ENCODE data around the gene PYCARD. TPM values are rescaled to one million over a fixed set of nuclear protein-coding genes. Genes with fewer than 3 reads are reported as not detected.

Gene PYCARD
- total and polyA plus RNA-seq, 2 experiments from 2014 or later, result 24.3 to 28.1 TPM

GRCh38 chr16:31224092-31224955, 21.8 kb upstream of the PYCARD start:
- Histone ChIP-seq H3K36me3 (ENCODE audit: low read depth) (no peaks in the 10 kb centered on the region), H3K27ac (no peak overlapping the region), H3F3A (ENCODE audit: insufficient read depth) (no peaks in the 10 kb centered on the region), H3K9ac (no peak overlapping the region), H3K4me2 (ENCODE audit: unreplicated experiment) (no peak overlapping the region), H3K27me3 (replicated peaks; ENCODE audit: insufficient read depth) (no peaks in the 10 kb centered on the region), H3K79me2 (ENCODE audit: insufficient read depth) (no peaks in the 10 kb centered on the region), H3K9me3 (ENCODE audit: low read depth) (no peaks in the 10 kb centered on the region), H4K20me1 (ENCODE audit: insufficient read depth) (no peaks in the 10 kb centered on the region), H3K9me2 (ENCODE audit: insufficient read depth) (no peaks in the 10 kb centered on the region), H3K4me1 (ENCODE audit: insufficient read depth) (no peaks in the 10 kb centered on the region), H2AFZ (no peak overlapping the region), H3K4me3 (no peak overlapping the region)
- in situ Hi-C loops (cut with MboI), result loop anchor here (10.0 to 25.0 kb wide), 2 partner anchors 200 to 488 kb away; partner anchors contain the start of gene COX6A2
- 59 to 63% methylated on average over 33 to 80 of the region's 80 CpGs for WGBS, 2 experiments (ENCODE audit: low coverage in 1 of 2, low lambda C conversion rate in 2 of 2, missing lambda C conversion rate in 2 of 2)
- no peak for DNase-seq
- TF ChIP-seq EZH2 (IDR thresholded peaks at IDR 0.05; ENCODE audit: insufficient read depth, poor library complexity, severe bottlenecking) (no peak), EZH2phosphoT487 (IDR thresholded peaks at IDR 0.05; ENCODE audit: insufficient read depth, low read depth) (no peak)

- WGBS, 2 experiments (ENCODE audit: low coverage in 1 of 2, low lambda C conversion rate in 2 of 2, missing lambda C conversion rate in 2 of 2), result 62 to 65% methylated on average over 5 of the region's 5 CpGs
- H3K36me3 ChIP-seq (ENCODE audit: low read depth), result no peaks in the 10 kb centered on the region
- no peaks in the 10 kb centered on the region for H3K79me2 ChIP-seq (ENCODE audit: insufficient read depth)
- no peaks in the 10 kb centered on the region for H3K4me1 ChIP-seq (ENCODE audit: insufficient read depth)
- no peak for TF ChIP-seq EZH2 (IDR thresholded peaks at IDR 0.05; ENCODE audit: insufficient read depth, poor library complexity, severe bottlenecking)
- TF ChIP-seq EZH2phosphoT487 (IDR thresholded peaks at IDR 0.05; ENCODE audit: insufficient read depth, low read depth), result no peak
- no peak overlapping the region for H3K9ac ChIP-seq
- no peaks in the 10 kb centered on the region for H3K9me3 ChIP-seq (ENCODE audit: low read depth)
- H3K27ac ChIP-seq, result no peak overlapping the region
- no peaks in the 10 kb centered on the region for H3F3A ChIP-seq (ENCODE audit: insufficient read depth)
- no peak for DNase-seq
- no peaks in the 10 kb centered on the region for H3K9me2 ChIP-seq (ENCODE audit: insufficient read depth)
- no peak overlapping the region for H3K4me2 ChIP-seq (ENCODE audit: unreplicated experiment)
- H2AFZ ChIP-seq, result no peak overlapping the region
- H4K20me1 ChIP-seq (ENCODE audit: insufficient read depth), result no peaks in the 10 kb centered on the region
- in situ Hi-C loops (cut with MboI), result loop anchor here (10.0 to 25.0 kb wide), 2 partner anchors 202 to 489 kb away; partner anchors contain the start of gene COX6A2
- H3K4me3 ChIP-seq, result no peak overlapping the region
- H3K27me3 ChIP-seq (replicated peaks; ENCODE audit: insufficient read depth), result peaks cover 8% of the 10 kb centered on the region
Measured at GRCh38 chr16:31223044-31223443, 20.5 kb upstream of the PYCARD start.

GRCh38 chr16:31221357-31222160, 19.0 kb upstream of the PYCARD start:
- in situ Hi-C loops (cut with MboI), result loop anchor here (10.0 to 25.0 kb wide), 2 partner anchors 203 to 491 kb away; partner anchors contain the start of gene COX6A2
- H3K9me2 ChIP-seq (ENCODE audit: insufficient read depth), result no peaks in the 10 kb centered on the region
- H3K4me2 ChIP-seq (ENCODE audit: unreplicated experiment), result no peak overlapping the region
- TF ChIP-seq EZH2phosphoT487 (IDR thresholded peaks at IDR 0.05; ENCODE audit: insufficient read depth, low read depth) (no peak), EZH2 (IDR thresholded peaks at IDR 0.05; ENCODE audit: insufficient read depth, poor library complexity, severe bottlenecking) (no peak)
- no peaks in the 10 kb centered on the region for H3K79me2 ChIP-seq (ENCODE audit: insufficient read depth)
- H3F3A ChIP-seq (ENCODE audit: insufficient read depth), result no peaks in the 10 kb centered on the region
- WGBS, 2 experiments (ENCODE audit: low coverage in 1 of 2, low lambda C conversion rate in 2 of 2, missing lambda C conversion rate in 2 of 2), result 67 to 74% methylated on average over 7 to 12 of the region's 12 CpGs
- no peaks in the 10 kb centered on the region for H3K4me1 ChIP-seq (ENCODE audit: insufficient read depth)
- H4K20me1 ChIP-seq (ENCODE audit: insufficient read depth), result no peaks in the 10 kb centered on the region
- no peak overlapping the region for H2AFZ ChIP-seq
- no peaks in the 10 kb centered on the region for H3K36me3 ChIP-seq (ENCODE audit: low read depth)
- no peak overlapping the region for H3K9ac ChIP-seq
- no peak for DNase-seq
- H3K9me3 ChIP-seq (ENCODE audit: low read depth), result no peaks in the 10 kb centered on the region
- H3K4me3 ChIP-seq, result no peak overlapping the region
- no peak overlapping the region for H3K27ac ChIP-seq
- H3K27me3 ChIP-seq (replicated peaks; ENCODE audit: insufficient read depth), result peaks cover 22% of the 10 kb centered on the region

- Histone ChIP-seq H3K4me2 (ENCODE audit: unreplicated experiment) (no peak overlapping the region), H3K36me3 (ENCODE audit: low read depth) (no peaks in the 10 kb centered on the region), H3K9ac (no peak overlapping the region), H3K9me2 (ENCODE audit: insufficient read depth) (no peaks in the 10 kb centered on the region), H3K4me1 (ENCODE audit: insufficient read depth) (peaks cover 4% of the 10 kb centered on the region; the same call in 1 of the 2 replicates), H4K20me1 (ENCODE audit: insufficient read depth) (no peaks in the 10 kb centered on the region), H3K9me3 (ENCODE audit: low read depth) (no peaks in the 10 kb centered on the region), H3K27me3 (replicated peaks; ENCODE audit: insufficient read depth) (peaks cover 33% of the 10 kb centered on the region), H3K27ac (no peak overlapping the region), H2AFZ (no peak overlapping the region), H3K79me2 (ENCODE audit: insufficient read depth) (no peaks in the 10 kb centered on the region), H3K4me3 (no peak overlapping the region), H3F3A (ENCODE audit: insufficient read depth) (no peaks in the 10 kb centered on the region)
- no peak for DNase-seq
- in situ Hi-C loops (cut with MboI), result loop anchor here (25.0 kb wide), 1 partner anchor 493 kb away; a partner anchor contains a TSS
- TF ChIP-seq EZH2phosphoT487 (IDR thresholded peaks at IDR 0.05; ENCODE audit: insufficient read depth, low read depth), result no peak
- TF ChIP-seq EZH2 (IDR thresholded peaks at IDR 0.05; ENCODE audit: insufficient read depth, poor library complexity, severe bottlenecking), result no peak
- WGBS, 2 experiments (ENCODE audit: low coverage in 1 of 2, low lambda C conversion rate in 2 of 2, missing lambda C conversion rate in 2 of 2), result 70 to 82% methylated on average over 13 to 15 of the region's 15 CpGs
Measured at GRCh38 chr16:31219154-31219741, 16.7 kb upstream of the PYCARD start.

Data from GM23248 (cell line).